HG02678 (cell line): ENCODE measurements around the gene MYO1D.
"Not testable (repeated sequence)": the region's sequence is repeated elsewhere in the genome, so short reads cannot be mapped to it uniquely, and the experiment has no call there.

Experiments
- ATAC-seq: cut with Tn5 transposase; IDR thresholded peaks from one replicate; pipeline ENCODE4 v1.9.1; 2021; ENCODE audit warnings: mild to moderate bottlenecking, moderate library complexity; ENCODE audit not compliant: unreplicated experiment

The MYO1D gene

GRCh38 chr17:32876417-32877163 lies at the start of gene MYO1D:
TSS of gene MYO1D (minus strand) at chr17:32877124. CDS start at chr17:32876872, 252 bp downstream.
- ATAC-seq = peak; percentile 60

DNA sequence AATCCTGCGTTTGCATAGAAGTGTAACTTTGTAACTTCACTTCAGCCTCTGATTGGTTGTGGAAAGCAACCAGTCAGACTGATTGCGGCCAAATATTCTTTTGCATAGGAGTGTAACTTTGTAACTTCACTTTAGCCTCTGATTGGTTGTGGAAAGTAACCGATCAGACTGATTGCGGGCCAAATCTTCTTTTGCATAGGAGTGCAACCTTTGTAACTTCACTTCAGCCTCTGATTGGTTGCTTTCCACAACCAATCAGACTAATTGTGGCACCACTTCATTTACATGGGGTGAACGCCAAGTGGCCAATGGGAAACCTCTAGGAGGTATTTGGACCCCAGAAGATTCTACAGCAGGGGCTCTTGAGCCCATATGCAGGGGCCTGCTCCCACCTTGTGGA lies 49.3 kb upstream of the MYO1D start:
- ATAC-seq = no peak

DNA sequence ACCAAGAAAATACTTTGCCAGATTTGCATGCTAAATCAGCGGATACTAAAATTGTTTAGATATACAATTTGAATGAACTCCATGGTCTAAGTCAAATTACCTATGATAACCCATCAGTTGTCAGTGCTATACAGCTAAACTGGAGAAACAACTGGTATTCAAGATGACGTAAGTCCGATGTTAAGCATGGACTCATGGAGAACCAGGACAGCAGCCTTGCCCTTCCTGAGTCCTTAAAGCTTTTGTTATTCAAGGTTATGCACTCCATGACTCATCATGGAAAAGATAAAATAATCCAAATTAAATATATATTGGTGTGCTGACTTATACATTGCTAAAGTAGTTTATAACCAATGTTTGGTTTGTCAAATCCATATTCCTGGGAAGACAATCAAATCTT lies 47.0 kb upstream of the MYO1D start:
- not testable (repeated sequence) for ATAC-seq

DNA sequence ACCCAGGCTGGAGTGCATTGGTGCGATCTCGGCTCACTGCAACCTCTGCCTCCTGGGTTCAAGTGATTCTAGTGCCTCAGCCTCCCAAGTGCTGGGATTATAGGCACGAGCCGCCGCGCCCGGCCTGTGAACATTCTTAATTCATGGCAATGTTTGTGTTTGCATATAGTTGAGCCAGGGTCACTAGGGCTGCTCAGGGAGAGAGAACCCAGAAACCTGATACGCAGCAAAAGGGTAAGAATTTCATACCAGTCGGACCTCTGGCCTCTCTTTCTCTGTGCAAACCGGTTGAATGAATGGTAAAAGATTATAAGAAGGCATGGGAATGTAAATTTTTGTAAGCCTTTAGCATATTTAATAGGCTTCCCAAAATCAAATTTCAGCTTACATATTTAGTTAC lies 44.1 kb upstream of the MYO1D start:
- ATAC-seq = no peak

DNA sequence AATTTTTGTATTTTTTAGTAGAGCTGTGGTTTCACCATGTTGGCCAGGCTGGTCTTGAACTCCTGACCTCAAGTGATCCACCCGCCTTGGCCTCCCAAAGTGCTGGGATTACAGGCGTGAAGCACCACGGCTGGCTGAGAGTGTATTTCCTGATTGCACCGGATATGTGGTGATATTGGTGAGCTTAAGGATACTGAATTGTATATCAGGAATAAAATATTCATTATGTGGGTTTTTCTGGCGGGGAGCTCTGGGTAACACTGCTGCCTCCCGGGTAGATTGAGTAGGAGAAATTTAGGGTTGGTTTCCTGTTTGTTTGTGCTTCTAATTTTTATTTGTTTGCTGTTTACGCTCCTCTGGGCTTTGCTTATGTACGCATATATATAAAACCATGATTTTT lies 43.4 kb upstream of the MYO1D start:
- ATAC-seq = no peak

DNA sequence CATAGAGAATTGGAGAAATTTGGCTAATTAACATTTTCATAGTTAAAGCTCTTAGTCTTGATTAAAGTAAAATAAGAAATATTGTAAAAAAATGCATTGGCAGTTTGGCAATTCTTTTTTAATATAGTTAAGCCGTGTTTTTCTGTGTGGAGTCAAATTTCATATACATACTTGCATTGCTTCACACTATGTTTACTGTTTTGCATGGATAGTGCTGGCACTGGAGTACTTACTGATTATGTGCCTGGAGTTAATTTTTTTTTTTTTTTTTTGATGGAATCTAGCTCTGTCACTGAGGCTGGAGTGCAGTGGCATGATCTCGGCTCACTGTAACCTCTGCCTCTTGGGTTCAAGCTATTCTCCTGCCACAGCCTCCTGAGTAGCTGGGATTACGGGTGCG lies 43.0 kb upstream of the MYO1D start:
- not testable (repeated sequence) for ATAC-seq

DNA sequence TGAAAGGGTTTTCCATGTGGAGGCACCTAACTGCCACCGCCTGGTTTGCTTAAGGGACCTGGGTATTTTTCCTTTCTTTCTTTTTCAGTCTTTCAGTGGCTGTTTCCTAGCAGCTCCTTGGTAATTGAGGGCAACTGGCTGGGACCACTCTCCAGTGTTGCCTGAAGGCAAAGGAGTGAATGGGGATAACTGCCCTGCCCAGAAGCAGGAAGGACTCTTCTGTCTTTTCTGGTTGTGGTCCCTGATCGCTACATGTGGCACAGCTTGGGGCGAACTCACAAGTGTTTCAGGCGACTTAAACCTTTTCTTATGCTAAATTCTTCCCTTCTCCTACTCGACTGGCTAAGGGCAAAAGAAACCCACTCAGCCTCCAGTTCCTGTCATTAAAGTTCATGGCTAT lies 40.9 kb upstream of the MYO1D start:
- no peak for ATAC-seq

DNA sequence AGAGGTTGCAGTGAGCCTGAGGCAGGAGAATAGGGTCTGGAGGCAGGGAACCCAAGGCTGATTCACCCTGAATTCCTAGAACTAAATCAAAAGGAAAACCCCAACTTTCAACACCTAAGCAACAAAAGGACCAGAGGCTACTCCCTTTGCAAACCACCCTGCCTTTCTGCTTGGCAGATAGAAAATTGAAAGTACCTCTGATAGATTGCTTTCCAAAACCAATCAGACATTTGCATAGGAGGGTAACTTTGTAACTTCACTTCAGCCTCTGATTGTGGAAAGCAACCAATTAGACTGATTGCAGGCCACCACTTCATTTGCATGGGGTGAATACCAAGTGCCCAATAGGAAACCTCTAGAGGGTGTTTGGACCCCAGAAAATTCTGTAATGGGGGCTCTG lies 40.2 kb upstream of the MYO1D start:
- ATAC-seq = no peak

GRCh38 chr17:32916134-32916533 lies 39.2 kb upstream of the MYO1D start:
- ATAC-seq = no peak

DNA sequence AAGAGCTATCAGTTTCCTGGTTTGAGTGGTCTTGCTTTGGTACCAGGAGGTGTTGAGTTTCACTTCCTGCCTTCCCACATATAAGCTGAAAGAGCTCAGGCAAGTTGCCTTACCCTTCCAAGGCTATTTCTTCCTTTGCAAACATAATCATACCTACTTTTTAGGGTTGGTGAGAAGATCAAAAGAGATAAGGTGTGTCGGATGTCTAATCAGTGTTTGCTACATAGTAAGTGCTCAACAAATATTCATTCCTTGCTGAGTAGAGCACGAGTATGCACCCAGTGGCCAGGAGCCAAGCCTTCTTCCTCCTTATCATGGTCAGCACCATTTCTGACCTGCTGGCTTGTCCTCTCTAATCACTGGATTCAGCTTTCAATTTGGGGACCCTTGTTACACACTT lies 38.3 kb upstream of the MYO1D start:
- ATAC-seq = no peak

DNA sequence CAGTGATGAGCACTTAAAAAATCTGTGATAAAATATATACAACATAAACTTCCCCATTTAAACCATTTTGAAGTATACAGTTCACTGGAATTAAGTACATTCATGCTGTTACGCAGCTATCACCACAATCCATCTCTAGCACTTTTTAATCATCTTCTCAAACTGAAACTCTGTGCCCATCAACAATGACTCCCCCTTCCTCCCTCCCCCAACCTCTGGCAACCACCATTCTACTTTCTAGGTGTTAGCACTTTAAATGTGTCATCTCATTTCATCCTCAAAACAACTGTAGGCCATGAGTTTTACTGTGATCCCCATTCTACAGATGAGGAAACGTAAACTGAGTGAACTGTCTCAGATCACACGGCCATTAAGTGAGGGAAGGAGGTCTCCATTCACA lies 37.3 kb upstream of the MYO1D start:
- no peak for ATAC-seq

DNA sequence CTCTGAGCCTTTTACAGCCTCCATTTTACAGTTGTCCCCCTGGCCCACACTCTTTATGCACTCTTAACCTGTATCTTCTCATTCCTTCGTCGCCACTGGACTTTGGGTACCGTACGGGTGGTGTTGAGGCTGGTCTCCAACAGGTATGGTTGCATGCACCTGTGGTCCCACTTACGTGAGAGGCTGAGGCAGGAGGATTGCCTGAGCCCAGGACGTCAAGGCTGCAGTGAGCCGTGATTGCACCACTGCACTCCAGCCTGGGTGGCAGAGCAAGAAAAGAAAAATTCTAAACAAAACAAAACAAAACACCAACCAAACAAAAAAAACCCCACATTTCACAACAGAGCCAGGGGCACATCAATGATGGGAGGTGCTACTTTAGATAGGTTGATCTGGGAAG lies 36.7 kb upstream of the MYO1D start:
- ATAC-seq = no peak

DNA sequence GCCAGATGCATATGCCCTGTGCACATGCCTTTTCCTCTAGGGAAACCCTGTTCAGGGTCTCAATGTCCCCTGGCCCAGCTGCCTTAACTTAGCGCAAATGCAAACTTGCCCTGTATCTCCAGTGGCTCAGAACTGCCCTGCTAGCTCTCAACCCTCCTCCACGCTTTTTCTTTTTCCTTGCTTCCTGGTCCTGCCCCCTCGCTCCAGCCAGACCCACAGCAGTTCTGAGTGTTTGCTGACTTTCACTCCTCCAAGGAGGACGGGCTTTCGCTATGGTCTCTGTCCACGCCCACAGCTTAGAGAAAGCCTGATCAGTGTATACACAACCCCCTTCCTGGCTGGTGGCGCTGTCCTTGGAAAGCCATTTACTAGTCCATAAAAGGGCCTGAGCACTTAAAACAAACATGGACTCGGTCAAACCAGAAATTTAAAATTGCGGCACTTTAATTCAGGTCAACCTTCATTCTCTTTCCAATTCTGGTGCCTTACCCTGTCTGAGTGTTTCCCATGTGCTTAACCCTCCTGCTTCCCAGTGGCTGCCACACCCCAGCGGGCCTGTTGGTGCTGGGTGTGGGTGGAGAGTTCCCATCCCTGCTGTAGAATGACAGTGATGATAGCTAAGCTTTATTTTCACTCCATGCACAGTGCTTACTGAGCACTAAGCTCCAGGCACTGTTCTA lies 35.4 kb upstream of the MYO1D start:
- ATAC-seq = no peak

DNA sequence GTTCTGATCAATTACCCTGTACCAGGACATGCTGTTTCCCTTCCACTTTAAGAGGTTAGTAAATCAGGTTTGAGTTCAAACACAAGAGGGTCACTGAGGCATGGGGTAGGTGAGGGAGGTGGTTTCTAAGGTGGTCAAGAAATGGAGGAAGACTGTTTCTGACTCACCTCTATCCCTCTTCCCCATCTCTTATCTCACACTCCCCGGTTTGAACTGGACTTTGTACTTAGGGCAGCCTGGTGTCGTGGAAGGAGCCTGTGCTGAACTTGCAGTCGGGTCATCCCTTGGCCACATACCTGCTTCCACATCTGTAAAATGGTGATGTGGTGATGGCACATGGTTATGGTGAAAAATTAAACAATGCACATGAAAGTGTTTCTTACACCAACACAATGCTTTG lies 33.8 kb upstream of the MYO1D start:
- no peak for ATAC-seq

- peak; percentile 60 for ATAC-seq
Observed at GRCh38 chr17:32909787-32910369, 33.0 kb upstream of the MYO1D start.

DNA sequence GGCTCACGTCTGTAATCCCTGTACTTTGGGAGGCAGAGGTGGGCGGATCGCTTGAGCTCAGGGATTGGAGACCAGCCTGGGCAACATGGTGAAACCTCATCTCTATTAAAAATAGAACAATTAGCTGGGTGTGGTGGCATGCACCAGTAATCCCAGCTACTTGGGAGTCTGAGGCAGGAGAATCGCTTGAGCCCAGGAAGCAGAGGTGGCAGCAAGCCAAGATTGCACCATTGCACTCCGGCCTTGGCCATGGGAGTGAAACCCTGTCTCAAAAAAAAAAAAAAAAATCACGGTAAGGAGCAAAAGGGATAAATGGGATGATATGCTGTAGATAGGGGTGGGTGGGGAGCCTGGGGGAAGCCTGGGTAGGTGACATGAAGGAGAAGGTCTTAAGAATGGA lies 30.7 kb upstream of the MYO1D start:
- ATAC-seq = no peak

DNA sequence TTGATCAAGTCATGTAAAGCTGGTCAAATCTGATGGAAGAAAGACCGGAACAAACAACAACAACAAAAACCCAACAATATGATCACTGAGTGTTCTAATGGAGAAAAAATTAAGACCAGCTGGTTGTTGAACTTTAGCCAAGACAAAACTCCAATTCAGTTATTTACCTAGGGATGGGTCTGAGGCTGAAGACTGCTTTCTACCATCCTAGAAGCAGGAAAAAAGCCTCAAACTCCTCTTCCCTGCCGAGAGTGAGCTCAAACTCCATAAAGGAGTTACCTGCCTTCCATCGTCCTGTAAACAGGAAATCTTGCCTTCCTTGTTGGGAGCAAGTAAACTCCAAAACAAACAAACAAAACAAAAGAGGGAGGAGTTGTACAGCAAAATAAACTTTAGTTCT lies 28.0 kb upstream of the MYO1D start:
- ATAC-seq = no peak

DNA sequence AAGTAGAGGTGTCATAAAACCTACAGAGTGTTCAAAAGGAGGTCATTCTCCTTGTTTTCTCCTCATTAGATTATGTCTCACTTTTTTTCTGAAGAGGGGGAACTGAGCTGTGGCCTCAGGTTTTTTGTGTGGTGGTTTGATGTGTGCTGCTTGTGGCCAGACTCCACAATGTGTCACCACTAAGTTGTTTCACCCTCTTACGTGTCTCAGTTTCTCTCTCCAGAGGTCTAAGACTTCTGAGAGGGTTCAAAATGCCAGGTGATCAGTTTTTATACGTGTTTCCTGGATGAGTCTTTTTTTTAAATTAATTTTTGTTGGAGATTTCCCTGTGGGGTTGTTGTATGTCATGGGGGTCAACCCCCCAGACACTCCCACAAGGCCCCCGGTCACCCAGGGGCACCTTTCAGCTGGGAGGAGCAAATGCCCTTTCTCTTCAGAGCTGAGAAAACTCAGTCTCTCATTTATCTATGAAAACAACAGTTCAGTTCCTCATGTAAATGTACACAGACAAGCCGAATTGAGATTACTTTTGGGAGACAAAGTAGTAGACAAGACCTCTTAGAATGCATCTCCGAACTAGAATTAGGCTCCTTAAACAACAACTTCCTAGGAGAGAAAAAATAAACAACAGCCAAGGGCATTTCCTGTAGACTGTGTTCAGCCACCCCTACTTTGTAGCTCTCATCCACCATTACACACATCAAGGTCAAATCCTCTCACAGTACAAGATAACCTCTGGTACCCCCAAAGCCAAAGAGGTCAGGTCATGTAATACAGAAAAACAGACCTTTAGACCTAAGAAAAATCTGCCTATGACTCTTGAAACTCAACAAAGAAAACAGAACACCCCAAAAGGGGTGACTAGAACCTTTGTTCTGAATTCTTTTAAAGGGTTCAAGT lies 27.1 kb upstream of the MYO1D start:
- no peak for ATAC-seq

- no peak for ATAC-seq
Observed at GRCh38 chr17:32901743-32902142, 24.8 kb upstream of the MYO1D start.

GRCh38 chr17:32899236-32900013 lies 22.5 kb upstream of the MYO1D start:
- no peak for ATAC-seq
